ENCODE results near the gene DGKQ.
"Not testable (repeated sequence)": the region's sequence is repeated elsewhere in the genome, so short reads cannot be mapped to it uniquely, and the experiment has no call there.

The DGKQ gene

DNA sequence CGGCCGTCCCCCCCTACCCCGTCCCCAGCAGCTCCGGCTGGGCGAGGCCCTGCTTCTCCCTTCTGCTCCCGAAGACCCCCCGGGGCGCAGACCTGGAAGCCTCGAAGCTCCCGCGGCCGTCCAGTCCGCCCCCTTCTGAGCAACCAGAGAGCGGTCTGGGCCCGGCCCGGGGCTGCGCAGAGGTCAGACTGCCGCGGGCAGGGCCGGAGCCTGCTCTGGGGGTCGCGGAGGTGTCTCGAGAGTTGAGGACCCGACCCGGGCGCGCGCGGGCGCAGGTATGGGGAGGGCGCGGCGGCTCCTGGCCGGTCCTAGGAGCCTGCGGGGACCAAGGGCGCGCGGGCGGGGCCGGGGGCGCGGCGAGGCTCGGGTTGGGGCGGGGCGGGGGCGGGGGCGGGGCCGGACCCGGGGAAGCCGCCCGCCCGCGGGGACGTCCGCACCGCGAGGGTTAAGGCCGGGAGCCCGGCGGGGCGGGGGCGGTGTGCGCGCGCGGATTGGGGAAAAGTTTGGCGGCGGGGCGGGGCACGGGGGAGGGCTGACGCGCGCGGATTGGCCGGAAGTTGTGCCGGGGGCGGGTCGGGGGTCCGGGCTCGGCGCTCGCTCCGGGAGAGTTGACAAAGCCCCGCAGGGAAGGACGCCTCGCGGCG, 37.8 kb upstream of the DGKQ start, which contains the start of gene FGFRL1:
FGFRL1 (plus strand) TSS at position 605 of the 644 bp plus-strand sequence. CDS start 860 bp downstream, outside the sequence.
- in situ Hi-C loops (cut with HindIII; ENCODE audit: low sequenced_read_pairs), result no loop called here

DNA sequence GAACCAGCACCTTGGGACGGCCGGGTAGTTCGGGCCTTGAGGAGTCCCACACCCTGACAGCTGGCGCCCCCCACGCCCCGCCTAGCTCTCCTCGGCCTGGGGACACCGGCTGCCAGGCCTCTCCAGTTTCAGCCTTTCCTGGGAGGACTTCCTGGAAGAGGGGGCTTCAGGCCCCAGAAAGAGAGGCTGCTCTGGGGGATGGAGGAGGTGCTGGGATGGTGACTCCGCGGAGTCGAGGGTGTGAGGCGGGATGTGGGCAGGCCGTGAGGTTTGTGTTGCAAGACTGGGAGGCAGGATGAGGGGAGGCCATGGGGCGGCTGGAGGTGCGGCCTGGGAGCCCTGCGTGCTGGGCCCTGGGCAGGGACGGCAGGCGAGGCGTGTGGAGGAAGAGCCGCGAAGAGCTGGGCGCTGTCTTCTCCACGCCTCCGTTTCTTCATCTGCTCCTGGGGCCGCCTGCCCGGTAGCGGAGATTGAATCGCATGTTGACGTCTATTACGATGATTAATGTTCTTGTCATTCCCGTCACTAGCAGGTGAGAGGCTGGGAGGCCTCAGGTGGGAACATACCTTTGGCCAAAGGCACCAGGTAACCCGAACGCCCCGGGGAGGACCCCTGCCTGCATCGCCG, 37.1 kb upstream of the DGKQ start:
- in situ Hi-C loops (cut with HindIII; ENCODE audit: low sequenced_read_pairs), result no loop called here

- in situ Hi-C loops (cut with HindIII; ENCODE audit: low sequenced_read_pairs), result no loop called here
Observed at GRCh38 chr4:1009542-1010394, 36.4 kb upstream of the DGKQ start.

GRCh38 chr4:1008840-1009541, 35.6 kb upstream of the DGKQ start:
- in situ Hi-C loops (cut with HindIII; ENCODE audit: low sequenced_read_pairs), result no loop called here

DNA sequence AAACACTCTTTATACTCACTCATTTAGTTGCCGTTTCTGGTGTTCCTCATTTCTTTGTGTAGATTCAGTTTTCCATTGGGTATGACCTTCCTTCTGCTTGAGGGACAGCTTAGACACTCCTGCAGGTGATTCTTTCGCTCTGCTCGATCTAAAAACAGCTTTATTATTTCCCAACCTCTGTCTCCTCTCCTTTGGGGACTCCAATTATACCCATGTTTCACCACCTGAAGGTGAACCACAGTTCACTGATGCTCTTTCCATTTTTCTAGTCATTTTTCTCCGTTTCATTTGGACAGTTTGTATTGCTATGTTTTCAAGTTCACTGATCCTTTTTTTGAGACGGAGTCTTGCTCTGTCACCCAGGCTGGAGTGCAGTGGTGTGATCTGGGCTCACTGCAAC, 33.5 kb upstream of the DGKQ start:
- in situ Hi-C loops (cut with HindIII; ENCODE audit: low sequenced_read_pairs), result no loop called here

- in situ Hi-C loops (cut with HindIII; ENCODE audit: low sequenced_read_pairs), result no loop called here
Observed at GRCh38 chr4:1004557-1005485, 31.5 kb upstream of the DGKQ start.

- in situ Hi-C loops (cut with HindIII; ENCODE audit: low sequenced_read_pairs), result no loop called here
Observed at GRCh38 chr4:1004071-1004418, 30.7 kb upstream of the DGKQ start.

- in situ Hi-C loops (cut with HindIII; ENCODE audit: low sequenced_read_pairs), result no loop called here
Observed at GRCh38 chr4:1003271-1004070, 30.1 kb upstream of the DGKQ start.

DNA sequence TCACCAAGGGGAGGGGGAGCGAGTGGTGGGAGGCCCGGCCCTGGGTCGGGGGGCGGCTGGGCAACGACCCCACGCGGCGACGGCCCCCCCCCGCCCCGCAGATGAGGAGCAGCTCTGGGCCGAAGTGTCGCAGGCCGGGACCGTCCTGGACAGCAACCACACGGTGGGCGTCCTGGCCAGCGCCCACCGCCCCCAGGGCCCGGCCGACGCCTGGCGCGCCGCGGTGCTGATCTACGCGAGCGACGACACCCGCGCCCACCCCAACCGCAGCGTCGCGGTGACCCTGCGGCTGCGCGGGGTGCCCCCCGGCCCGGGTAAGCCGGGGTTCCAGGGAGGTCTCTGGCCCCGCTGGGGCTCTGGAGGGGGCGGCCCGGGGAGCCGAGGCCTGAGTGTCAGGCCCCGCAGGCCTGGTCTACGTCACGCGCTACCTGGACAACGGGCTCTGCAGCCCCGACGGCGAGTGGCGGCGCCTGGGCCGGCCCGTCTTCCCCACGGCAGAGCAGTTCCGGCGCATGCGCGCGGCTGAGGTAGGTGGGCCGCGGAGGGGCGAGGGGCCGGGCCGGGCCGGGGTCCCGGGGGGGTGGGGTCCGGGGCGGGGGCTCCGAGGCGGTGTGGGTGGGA, 29.4 kb upstream of the DGKQ start:
- in situ Hi-C loops (cut with HindIII; ENCODE audit: low sequenced_read_pairs), result no loop called here

DNA sequence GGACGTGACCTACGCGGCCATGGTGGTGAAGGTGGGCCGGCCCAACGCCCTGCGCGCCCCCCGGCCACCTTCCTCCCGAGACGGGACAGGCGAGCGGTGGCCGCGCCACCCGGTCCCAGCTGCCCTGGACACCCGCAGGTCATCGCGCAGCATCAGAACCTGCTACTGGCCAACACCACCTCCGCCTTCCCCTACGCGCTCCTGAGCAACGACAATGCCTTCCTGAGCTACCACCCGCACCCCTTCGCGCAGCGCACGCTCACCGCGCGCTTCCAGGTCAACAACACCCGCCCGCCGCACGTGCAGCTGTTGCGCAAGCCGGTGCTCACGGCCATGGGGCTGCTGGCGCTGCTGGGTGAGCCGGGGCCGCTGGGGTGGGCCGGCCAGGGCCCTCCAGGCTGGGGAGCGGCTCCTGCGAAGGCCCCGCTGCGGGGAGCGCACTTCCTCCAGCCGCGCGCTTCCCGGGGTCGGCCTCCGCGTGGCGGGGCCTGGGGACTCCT, 28.8 kb upstream of the DGKQ start:
- in situ Hi-C loops (cut with HindIII; ENCODE audit: low sequenced_read_pairs), result no loop called here

GRCh38 chr4:1001561-1002130, 28.3 kb upstream of the DGKQ start:
- in situ Hi-C loops (cut with HindIII; ENCODE audit: low sequenced_read_pairs), result no loop called here

GRCh38 chr4:1000686-1001260, 27.4 kb upstream of the DGKQ start:
- in situ Hi-C loops (cut with HindIII; ENCODE audit: low sequenced_read_pairs), result no loop called here

- in situ Hi-C loops (cut with HindIII; ENCODE audit: low sequenced_read_pairs), result no loop called here
Observed at GRCh38 chr4:999882-1000425, 26.6 kb upstream of the DGKQ start.

GRCh38 chr4:999240-999863, 26.0 kb upstream of the DGKQ start:
- in situ Hi-C loops (cut with HindIII; ENCODE audit: low sequenced_read_pairs), result not testable (repeated sequence)

- in situ Hi-C loops (cut with HindIII; ENCODE audit: low sequenced_read_pairs), result no loop called here
Observed at GRCh38 chr4:998096-998691, 24.8 kb upstream of the DGKQ start.

DNA sequence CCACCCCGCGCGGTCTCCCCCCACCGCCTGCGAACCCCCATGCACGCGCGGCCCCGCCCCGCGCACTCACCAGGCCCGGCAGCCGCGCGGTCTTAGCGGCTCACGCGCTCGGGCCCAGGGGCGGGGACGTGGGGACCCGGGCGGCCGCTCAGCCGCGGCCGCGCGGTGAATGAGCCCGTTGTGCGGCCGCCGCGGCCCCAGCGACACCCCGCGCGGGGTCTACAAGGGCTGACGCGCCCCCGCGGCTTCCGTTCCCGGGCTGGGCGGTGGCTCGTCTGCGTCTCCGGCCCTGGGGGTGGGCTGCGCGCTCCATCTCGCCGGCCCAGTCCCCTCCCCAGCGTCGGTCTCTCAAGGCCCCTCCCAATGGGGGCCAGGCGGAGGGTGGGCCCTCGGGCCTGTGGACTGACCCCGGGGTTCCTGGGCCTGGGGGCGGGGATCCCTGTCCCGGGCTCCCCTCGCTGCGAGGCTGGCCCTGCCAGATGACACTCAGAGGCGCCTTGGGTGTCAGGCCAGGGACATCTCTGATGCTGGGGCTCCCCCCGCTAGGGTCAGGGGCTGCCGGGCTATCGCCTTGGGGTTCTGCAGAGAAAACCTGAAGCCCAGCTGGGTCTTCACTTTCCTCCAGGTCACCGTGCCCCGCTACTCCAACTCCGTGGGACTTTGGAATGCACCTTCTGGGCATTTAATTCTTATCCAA, 24.2 kb upstream of the DGKQ start:
- in situ Hi-C loops (cut with HindIII; ENCODE audit: low sequenced_read_pairs), result no loop called here

Data from DLD1 (cell line).